Neural progenitor cell (in vitro differentiated cells): ENCODE measurements around the gene SARM1.

Source experiments
- CTCF ChIP-seq: fragments of 200-600 bp; sonication (generic); IDR thresholded peaks from 2 replicates; pipeline ENCODE4 v1.5.1; 2017; ENCODE audit warnings: antibody characterized with exemption, mild to moderate bottlenecking
- EZH2 ChIP-seq: fragments of 200-600 bp; sonication (generic); IDR thresholded peaks from 2 replicates; pipeline ENCODE4 v1.6.1; 2017; ENCODE audit warnings: antibody characterized with exemption, mild to moderate bottlenecking, moderate library complexity

GRCh38 chr17:28331891-28332420 lies 39.5 kb upstream of the SARM1 start:
- no peak for TF ChIP-seq CTCF
- no peak for TF ChIP-seq EZH2
